C4-2B (cell line): ENCODE results near the gene FAU.

ENCODE experiments used
- ZFX ChIP-seq: fragments of 450-650 bp; IDR thresholded peaks from 2 replicates; pipeline ENCODE4 v1.6.1; 2017
- TF ChIP-seq, protein P1 (sequence below): fragments of 450-650 bp; conservative IDR thresholded peaks from 2 replicates; pipeline ENCODE4 v1.5.1; 2017; ENCODE audit warnings: mild to moderate bottlenecking

DNA sequence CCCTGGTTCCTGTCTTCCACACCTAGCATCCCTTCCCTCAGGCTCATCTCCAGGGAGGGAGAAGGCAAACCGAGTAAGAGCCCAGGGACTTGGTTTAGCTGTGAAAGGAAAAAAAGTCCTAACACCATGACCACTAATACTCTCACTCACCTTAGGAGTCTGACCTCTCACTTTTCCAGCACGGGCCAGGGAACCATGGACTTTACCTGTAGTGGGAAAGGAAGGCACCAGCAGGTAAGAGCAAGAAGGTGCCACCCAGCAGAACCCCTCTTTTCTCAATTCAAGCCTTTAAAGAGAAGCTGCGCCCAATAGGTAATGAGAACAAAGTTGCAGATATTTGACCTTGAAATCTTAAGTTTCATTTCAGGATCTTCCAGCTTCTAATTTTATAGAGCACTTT, 1.1 kb downstream of the FAU start:
- TF ChIP-seq, protein P1, sequence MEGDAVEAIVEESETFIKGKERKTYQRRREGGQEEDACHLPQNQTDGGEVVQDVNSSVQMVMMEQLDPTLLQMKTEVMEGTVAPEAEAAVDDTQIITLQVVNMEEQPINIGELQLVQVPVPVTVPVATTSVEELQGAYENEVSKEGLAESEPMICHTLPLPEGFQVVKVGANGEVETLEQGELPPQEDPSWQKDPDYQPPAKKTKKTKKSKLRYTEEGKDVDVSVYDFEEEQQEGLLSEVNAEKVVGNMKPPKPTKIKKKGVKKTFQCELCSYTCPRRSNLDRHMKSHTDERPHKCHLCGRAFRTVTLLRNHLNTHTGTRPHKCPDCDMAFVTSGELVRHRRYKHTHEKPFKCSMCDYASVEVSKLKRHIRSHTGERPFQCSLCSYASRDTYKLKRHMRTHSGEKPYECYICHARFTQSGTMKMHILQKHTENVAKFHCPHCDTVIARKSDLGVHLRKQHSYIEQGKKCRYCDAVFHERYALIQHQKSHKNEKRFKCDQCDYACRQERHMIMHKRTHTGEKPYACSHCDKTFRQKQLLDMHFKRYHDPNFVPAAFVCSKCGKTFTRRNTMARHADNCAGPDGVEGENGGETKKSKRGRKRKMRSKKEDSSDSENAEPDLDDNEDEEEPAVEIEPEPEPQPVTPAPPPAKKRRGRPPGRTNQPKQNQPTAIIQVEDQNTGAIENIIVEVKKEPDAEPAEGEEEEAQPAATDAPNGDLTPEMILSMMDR = no peak
- TF ChIP-seq ZFX = no peak
